KMS-11 (cell line): Measurements from ENCODE around the gene TAOK1.
A peak's percentile ranks its signal among the peaks of the same experiment; 100 is the strongest.

Experiments used
- H2AFZ ChIP-seq: fragments of 200-600 bp; sonication (generic); 2 replicates; pipeline ENCODE4 v1.6.1; 2016; ENCODE audit warnings: antibody characterized with exemption, mixed run types, low read depth
- H3K27ac ChIP-seq: fragments of 200-600 bp; sonication (generic); 2 replicates; pipeline ENCODE4 v1.6.1; 2016; ENCODE audit warnings: mild to moderate bottlenecking, mixed run types
- H3K27me3 ChIP-seq: fragments of 200-600 bp; sonication (generic); 2 replicates; pipeline ENCODE4 v1.6.1; 2017; ENCODE audit warnings: mild to moderate bottlenecking, low read depth, mixed run types, moderate library complexity; ENCODE audit not compliant: insufficient read depth
- H3K36me3 ChIP-seq: fragments of 200-600 bp; sonication (generic); 2 replicates; pipeline ENCODE4 v1.6.1; 2017; ENCODE audit warnings: mild to moderate bottlenecking, mixed run types; ENCODE audit not compliant: insufficient read depth
- H3K4me1 ChIP-seq: fragments of 200-600 bp; sonication (generic); 2 replicates; pipeline ENCODE4 v1.6.1; 2016; ENCODE audit warnings: mild to moderate bottlenecking, low read depth, mixed run types; ENCODE audit not compliant: poor library complexity, severe bottlenecking
- H3K4me2 ChIP-seq: fragments of 200-600 bp; sonication (generic); 2 replicates; pipeline ENCODE4 v1.7.0; 2016; ENCODE audit warnings: mild to moderate bottlenecking, mixed run types
- H3K4me3 ChIP-seq: fragments of 200-600 bp; sonication (generic); IDR thresholded peaks from 2 replicates; pipeline ENCODE4 v1.6.1; 2017; ENCODE audit warnings: low read depth, low read length, mixed read lengths; ENCODE audit not compliant: insufficient read depth
- H3K79me2 ChIP-seq: fragments of 200-600 bp; sonication (generic); 2 replicates; pipeline ENCODE4 v1.6.1; 2016; ENCODE audit warnings: low read depth, mixed run types; ENCODE audit not compliant: insufficient read depth
- H3K9ac ChIP-seq: fragments of 200-600 bp; sonication (generic); 2 replicates; pipeline ENCODE4 v1.6.1; 2016; ENCODE audit warnings: mild to moderate bottlenecking, mixed run types
- H4K20me1 ChIP-seq: fragments of 200-600 bp; sonication (generic); 2 replicates; pipeline ENCODE4 v1.6.1; 2016; ENCODE audit warnings: mild to moderate bottlenecking, mixed run types; ENCODE audit not compliant: insufficient read depth
- TF ChIP-seq, protein P1 (sequence below): fragments of 200-600 bp; sonication (generic); conservative IDR thresholded peaks from 2 replicates; pipeline ENCODE4 v1.6.1; 2017; ENCODE audit warnings: low read depth, mild to moderate bottlenecking, antibody characterized with exemption, low read length, moderate library complexity, mixed read lengths

Gene TAOK1

GRCh38 chr17:29389982-29390850 lies at the start of gene TAOK1:
Gene TAOK1 (plus strand): TSS chr17:29390363. CDS start chr17:29451549, 61,186 bp downstream.
- peak within 1 kb of the TSS; percentile 98 for H2AFZ ChIP-seq
- H3K79me2 ChIP-seq, result peaks cover 45% of the 10 kb centered on the region
- no peaks in the 10 kb centered on the region for H3K27me3 ChIP-seq
- H3K4me2 ChIP-seq, result peak within 1 kb of the TSS; percentile 93
- H3K9ac ChIP-seq, result peak within 1 kb of the TSS; percentile 93
- H4K20me1 ChIP-seq, result peaks cover 5% of the 10 kb centered on the region; the same call in 1 of the 2 replicates
- peaks cover 29% of the 10 kb centered on the region for H3K4me1 ChIP-seq
- TF ChIP-seq, protein P1, sequence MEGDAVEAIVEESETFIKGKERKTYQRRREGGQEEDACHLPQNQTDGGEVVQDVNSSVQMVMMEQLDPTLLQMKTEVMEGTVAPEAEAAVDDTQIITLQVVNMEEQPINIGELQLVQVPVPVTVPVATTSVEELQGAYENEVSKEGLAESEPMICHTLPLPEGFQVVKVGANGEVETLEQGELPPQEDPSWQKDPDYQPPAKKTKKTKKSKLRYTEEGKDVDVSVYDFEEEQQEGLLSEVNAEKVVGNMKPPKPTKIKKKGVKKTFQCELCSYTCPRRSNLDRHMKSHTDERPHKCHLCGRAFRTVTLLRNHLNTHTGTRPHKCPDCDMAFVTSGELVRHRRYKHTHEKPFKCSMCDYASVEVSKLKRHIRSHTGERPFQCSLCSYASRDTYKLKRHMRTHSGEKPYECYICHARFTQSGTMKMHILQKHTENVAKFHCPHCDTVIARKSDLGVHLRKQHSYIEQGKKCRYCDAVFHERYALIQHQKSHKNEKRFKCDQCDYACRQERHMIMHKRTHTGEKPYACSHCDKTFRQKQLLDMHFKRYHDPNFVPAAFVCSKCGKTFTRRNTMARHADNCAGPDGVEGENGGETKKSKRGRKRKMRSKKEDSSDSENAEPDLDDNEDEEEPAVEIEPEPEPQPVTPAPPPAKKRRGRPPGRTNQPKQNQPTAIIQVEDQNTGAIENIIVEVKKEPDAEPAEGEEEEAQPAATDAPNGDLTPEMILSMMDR, result no peak
- peak within 1 kb of the TSS; percentile 48 for H3K4me3 ChIP-seq
- H3K36me3 ChIP-seq, result no peaks in the 10 kb centered on the region
- peak within 1 kb of the TSS; percentile 77 for H3K27ac ChIP-seq

DNA sequence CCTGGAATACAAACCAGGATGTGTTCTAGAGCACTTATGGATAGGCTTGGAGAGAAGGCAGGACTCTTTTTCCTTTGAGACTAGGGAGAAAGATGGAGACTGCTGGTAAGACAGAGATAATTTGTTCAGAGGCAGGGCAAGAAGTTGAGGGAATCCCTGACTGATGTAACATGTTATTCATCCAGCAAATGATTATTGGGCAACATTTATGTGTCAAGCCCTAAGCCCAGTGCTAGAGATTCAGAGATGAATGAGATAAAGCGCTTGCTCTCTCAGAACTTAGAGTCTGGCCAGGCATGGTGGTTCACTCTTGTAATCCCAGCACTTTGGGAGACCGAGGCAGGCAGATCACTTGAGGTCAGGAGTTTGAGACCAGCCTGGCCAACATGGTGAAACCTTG lies 48.4 kb upstream of the TAOK1 start:
- Histone ChIP-seq H3K4me3 (no peak overlapping the region), H3K9ac (no peak overlapping the region), H3K79me2 (no peaks in the 10 kb centered on the region), H3K27me3 (no peaks in the 10 kb centered on the region), H3K36me3 (no peaks in the 10 kb centered on the region), H3K4me2 (no peak overlapping the region), H2AFZ (no peak overlapping the region), H3K27ac (no peak overlapping the region), H3K4me1 (no peaks in the 10 kb centered on the region), H4K20me1 (no peaks in the 10 kb centered on the region)
- TF ChIP-seq, protein P1, result no peak

GRCh38 chr17:29342158-29342765 lies 47.9 kb upstream of the TAOK1 start:
- no peak overlapping the region for H3K27ac ChIP-seq

GRCh38 chr17:29344201-29344856 lies 45.8 kb upstream of the TAOK1 start:
- H2AFZ ChIP-seq, result no peak overlapping the region
- H3K4me1 ChIP-seq, result no peaks in the 10 kb centered on the region
- no peaks in the 10 kb centered on the region for H4K20me1 ChIP-seq
- H3K79me2 ChIP-seq, result no peaks in the 10 kb centered on the region
- no peaks in the 10 kb centered on the region for H3K36me3 ChIP-seq
- no peak overlapping the region for H3K9ac ChIP-seq
- H3K27me3 ChIP-seq, result no peaks in the 10 kb centered on the region
- TF ChIP-seq, protein P1, result no peak
- no peak overlapping the region for H3K27ac ChIP-seq
- H3K4me3 ChIP-seq, result no peak overlapping the region
- H3K4me2 ChIP-seq, result no peak overlapping the region

More at GRCh38 chr17:29342158-29342765, 47.9 kb upstream of the TAOK1 start:
- Histone ChIP-seq H2AFZ (no peak overlapping the region), H3K36me3 (no peaks in the 10 kb centered on the region), H3K4me3 (no peak overlapping the region), H3K4me2 (no peak overlapping the region), H3K4me1 (no peaks in the 10 kb centered on the region), H3K79me2 (no peaks in the 10 kb centered on the region), H4K20me1 (no peaks in the 10 kb centered on the region), H3K9ac (no peak overlapping the region), H3K27me3 (no peaks in the 10 kb centered on the region)
- TF ChIP-seq, protein P1, result no peak
